HEK293 (cell line): Measurements from ENCODE around the gene SLC12A2.

Source experiments
- CTCF ChIA-PET: fragments of 350-600 bp; formaldehyde crosslinking; extraction: SDS; loops from one replicate; lab custom pipeline; 2021; ENCODE audit warnings: antibody characterized with exemption; lab: Yijun Ruan, JAX
- POLR2A ChIA-PET: fragments of 300-600 bp; formaldehyde crosslinking; extraction: SDS; loops from one replicate; lab custom pipeline; 2020; ENCODE audit warnings: antibody characterized with exemption, inconsistent platforms; lab: Yijun Ruan, JAX
- H3K27ac ChIP-seq: fragments of 200-500 bp; sonication (Bioruptor generic); 2 replicates; pipeline ENCODE4 v1.5.1; 2014; ENCODE audit warnings: low read depth, low read length, control low read depth, inconsistent platforms; ENCODE audit errors: extremely low read depth
- H3K36me3 ChIP-seq, 2 experiments: fragments of 200-500 bp in 1 of 2; sonication (Bioruptor generic) in 1 of 2; 1 replicate in 1 of 2; 2 replicates in 1 of 2; pipeline ENCODE4 v1.5.1; 2014 to 2017; ENCODE audit warnings: inconsistent platforms in 2 of 2, low read length in 2 of 2; ENCODE audit not compliant: control insufficient read depth in 2 of 2, insufficient read depth in 1 of 2
- H3K4me1 ChIP-seq: fragments of 200-500 bp; sonication (Bioruptor generic); 2 replicates; pipeline ENCODE4 v1.5.1; 2014; ENCODE audit warnings: mild to moderate bottlenecking, low read length, inconsistent platforms; ENCODE audit not compliant: control insufficient read depth, insufficient read depth
- H3K4me3 ChIP-seq: 2 replicates; pipeline ENCODE4 v1.5.1; 2011; ENCODE audit warnings: low read depth, mild to moderate bottlenecking, control low read depth, low read length, moderate library complexity
- H3K9me3 ChIP-seq: fragments of 200-500 bp; sonication (Bioruptor generic); 2 replicates; pipeline ENCODE4 v1.5.1; 2014; ENCODE audit warnings: low read depth, low read length, inconsistent platforms; ENCODE audit not compliant: control insufficient read depth, insufficient read depth
- BCL11A ChIP-seq: fragments of 450-650 bp; formaldehyde crosslinking; IDR thresholded peaks from 2 replicates; pipeline ENCODE4 v1.5.1; 2016; ENCODE audit warnings: low read depth, missing biosample characterization, missing genetic modification characterization
- HOXA7 ChIP-seq: sonication (generic); formaldehyde crosslinking; IDR thresholded peaks from 2 replicates; pipeline ENCODE4 v1.8.1; 2022; ENCODE audit warnings: missing genetic modification reagents, borderline replicate concordance
- SP2 ChIP-seq: fragments of 450-650 bp; formaldehyde crosslinking; IDR thresholded peaks from 2 replicates; pipeline ENCODE4 v1.5.1; 2016; ENCODE audit warnings: missing biosample characterization, missing genetic modification characterization
- YY1 ChIP-seq: fragments of 450-650 bp; formaldehyde crosslinking; IDR thresholded peaks from 2 replicates; pipeline ENCODE4 v1.5.1; 2018; ENCODE audit warnings: missing biosample characterization, missing genetic modification characterization
- ZFP3 ChIP-seq: fragments of 450-650 bp; formaldehyde crosslinking; IDR thresholded peaks from 2 replicates; pipeline ENCODE4 v1.5.1; 2016; ENCODE audit warnings: low read depth, missing biosample characterization, missing genetic modification characterization
- ZNF114 ChIP-seq: fragments of 450-650 bp; formaldehyde crosslinking; IDR thresholded peaks from 2 replicates; pipeline ENCODE4 v1.5.0; 2017; ENCODE audit warnings: missing biosample characterization, missing genetic modification characterization
- ZNF16 ChIP-seq: fragments of 450-650 bp; formaldehyde crosslinking; IDR thresholded peaks from 2 replicates; pipeline ENCODE4 v1.5.1; 2016; ENCODE audit warnings: low read depth, missing biosample characterization, missing genetic modification characterization
- ZNF184 ChIP-seq: fragments of 450-650 bp; IDR thresholded peaks from 2 replicates; pipeline ENCODE4 v1.5.1; 2018; ENCODE audit warnings: missing biosample characterization, mild to moderate bottlenecking, missing genetic modification characterization
- ZNF19 ChIP-seq: fragments of 450-650 bp; formaldehyde crosslinking; IDR thresholded peaks from 2 replicates; pipeline ENCODE4; 2016; ENCODE audit warnings: missing biosample characterization, missing genetic modification characterization, low read depth
- ZNF214 ChIP-seq: fragments of 450-650 bp; formaldehyde crosslinking; IDR thresholded peaks from 2 replicates; pipeline ENCODE4 v1.5.1; 2017; ENCODE audit warnings: missing biosample characterization, mild to moderate bottlenecking, missing genetic modification characterization, borderline replicate concordance
- ZNF544 ChIP-seq: fragments of 450-650 bp; formaldehyde crosslinking; IDR thresholded peaks from 2 replicates; pipeline ENCODE4 v1.5.0; 2017; ENCODE audit warnings: missing biosample characterization, missing genetic modification characterization
- ZNF76 ChIP-seq: fragments of 450-650 bp; formaldehyde crosslinking; IDR thresholded peaks from 2 replicates; pipeline ENCODE4; 2016; ENCODE audit warnings: low read depth, missing biosample characterization, missing genetic modification characterization, borderline replicate concordance
- ZNF768 ChIP-seq: fragments of 450-650 bp; formaldehyde crosslinking; IDR thresholded peaks from 2 replicates; pipeline ENCODE4 v1.5.1; 2018; ENCODE audit warnings: missing biosample characterization, mild to moderate bottlenecking, missing genetic modification characterization
- ZNF792 ChIP-seq: fragments of 450-650 bp; formaldehyde crosslinking; IDR thresholded peaks from 2 replicates; pipeline ENCODE4 v1.5.1; 2016; ENCODE audit warnings: missing biosample characterization, missing genetic modification characterization
- ZNF830 ChIP-seq: fragments of 450-650 bp; IDR thresholded peaks from 2 replicates; pipeline ENCODE4 v1.5.0; 2018; ENCODE audit warnings: missing biosample characterization, missing genetic modification characterization, low read depth, mild to moderate bottlenecking, moderate library complexity
- ZSCAN16 ChIP-seq: fragments of 450-650 bp; formaldehyde crosslinking; IDR thresholded peaks from 2 replicates; pipeline ENCODE4 v1.5.1; 2016; ENCODE audit warnings: missing biosample characterization, missing genetic modification characterization
- TF ChIP-seq, protein P1 (sequence below): fragments of 450-650 bp; formaldehyde crosslinking; IDR thresholded peaks from 2 replicates; pipeline ENCODE4 v1.5.1; 2017; ENCODE audit warnings: missing biosample characterization, missing genetic modification characterization
- TF ChIP-seq, protein P2 (sequence below): fragments of 450-650 bp; formaldehyde crosslinking; IDR thresholded peaks from 2 replicates; pipeline ENCODE4 v1.5.1; 2016; ENCODE audit warnings: missing biosample characterization, missing genetic modification characterization
- TF ChIP-seq, protein P3 (sequence below): fragments of 450-650 bp; formaldehyde crosslinking; IDR thresholded peaks from 2 replicates; pipeline ENCODE4 v1.5.0; 2017; ENCODE audit warnings: missing biosample characterization, missing genetic modification characterization, borderline replicate concordance

Gene SLC12A2

DNA sequence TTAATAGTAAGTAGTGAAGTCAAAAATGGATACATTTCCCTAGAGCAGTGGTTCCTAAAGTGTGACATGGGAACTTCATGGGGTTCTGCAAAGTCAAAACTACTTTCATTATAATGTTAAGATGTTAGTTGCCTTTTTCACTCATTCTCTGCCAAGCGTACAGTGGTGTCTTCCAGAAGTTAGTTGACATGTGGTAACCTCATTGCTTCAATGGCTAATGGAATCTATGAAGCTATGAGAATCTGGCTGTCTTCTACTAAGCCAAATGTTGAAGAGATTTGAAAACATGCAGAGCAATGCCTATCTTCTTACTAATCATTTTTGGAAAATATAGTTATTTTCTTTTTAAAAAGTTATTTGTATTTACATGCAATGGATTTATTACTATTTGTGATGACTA, 111.8 kb downstream of the SLC12A2 start:
- no peaks in the 10 kb centered on the region for H3K4me1 ChIP-seq
- H3K9me3 ChIP-seq, result no peaks in the 10 kb centered on the region
- no peaks in the 10 kb centered on the region for H3K36me3 ChIP-seq
- no peak overlapping the region for H3K27ac ChIP-seq
- no peak overlapping the region for H3K4me3 ChIP-seq
- ChIA-PET POLR2A (no interaction called here), CTCF (interaction anchor here (0.7 kb wide), 1 partner anchor 396 kb away, joined by 3 read pairs; no protein-coding TSS in a partner anchor)
- TF ChIP-seq YY1 (tag by site-specific recombination), result no peak
- TF ChIP-seq, protein P1, sequence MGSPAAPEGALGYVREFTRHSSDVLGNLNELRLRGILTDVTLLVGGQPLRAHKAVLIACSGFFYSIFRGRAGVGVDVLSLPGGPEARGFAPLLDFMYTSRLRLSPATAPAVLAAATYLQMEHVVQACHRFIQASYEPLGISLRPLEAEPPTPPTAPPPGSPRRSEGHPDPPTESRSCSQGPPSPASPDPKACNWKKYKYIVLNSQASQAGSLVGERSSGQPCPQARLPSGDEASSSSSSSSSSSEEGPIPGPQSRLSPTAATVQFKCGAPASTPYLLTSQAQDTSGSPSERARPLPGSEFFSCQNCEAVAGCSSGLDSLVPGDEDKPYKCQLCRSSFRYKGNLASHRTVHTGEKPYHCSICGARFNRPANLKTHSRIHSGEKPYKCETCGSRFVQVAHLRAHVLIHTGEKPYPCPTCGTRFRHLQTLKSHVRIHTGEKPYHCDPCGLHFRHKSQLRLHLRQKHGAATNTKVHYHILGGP, result no peak
- TF ChIP-seq, protein P2, sequence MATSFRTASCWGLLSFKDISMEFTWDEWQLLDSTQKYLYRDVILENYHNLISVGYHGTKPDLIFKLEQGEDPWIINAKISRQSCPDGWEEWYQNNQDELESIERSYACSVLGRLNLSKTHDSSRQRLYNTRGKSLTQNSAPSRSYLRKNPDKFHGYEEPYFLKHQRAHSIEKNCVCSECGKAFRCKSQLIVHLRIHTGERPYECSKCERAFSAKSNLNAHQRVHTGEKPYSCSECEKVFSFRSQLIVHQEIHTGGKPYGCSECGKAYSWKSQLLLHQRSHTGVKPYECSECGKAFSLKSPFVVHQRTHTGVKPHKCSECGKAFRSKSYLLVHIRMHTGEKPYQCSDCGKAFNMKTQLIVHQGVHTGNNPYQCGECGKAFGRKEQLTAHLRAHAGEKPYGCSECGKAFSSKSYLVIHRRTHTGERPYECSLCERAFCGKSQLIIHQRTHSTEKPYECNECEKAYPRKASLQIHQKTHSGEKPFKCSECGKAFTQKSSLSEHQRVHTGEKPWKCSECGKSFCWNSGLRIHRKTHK (tag by site-specific recombination), result no peak
- TF ChIP-seq, protein P3, sequence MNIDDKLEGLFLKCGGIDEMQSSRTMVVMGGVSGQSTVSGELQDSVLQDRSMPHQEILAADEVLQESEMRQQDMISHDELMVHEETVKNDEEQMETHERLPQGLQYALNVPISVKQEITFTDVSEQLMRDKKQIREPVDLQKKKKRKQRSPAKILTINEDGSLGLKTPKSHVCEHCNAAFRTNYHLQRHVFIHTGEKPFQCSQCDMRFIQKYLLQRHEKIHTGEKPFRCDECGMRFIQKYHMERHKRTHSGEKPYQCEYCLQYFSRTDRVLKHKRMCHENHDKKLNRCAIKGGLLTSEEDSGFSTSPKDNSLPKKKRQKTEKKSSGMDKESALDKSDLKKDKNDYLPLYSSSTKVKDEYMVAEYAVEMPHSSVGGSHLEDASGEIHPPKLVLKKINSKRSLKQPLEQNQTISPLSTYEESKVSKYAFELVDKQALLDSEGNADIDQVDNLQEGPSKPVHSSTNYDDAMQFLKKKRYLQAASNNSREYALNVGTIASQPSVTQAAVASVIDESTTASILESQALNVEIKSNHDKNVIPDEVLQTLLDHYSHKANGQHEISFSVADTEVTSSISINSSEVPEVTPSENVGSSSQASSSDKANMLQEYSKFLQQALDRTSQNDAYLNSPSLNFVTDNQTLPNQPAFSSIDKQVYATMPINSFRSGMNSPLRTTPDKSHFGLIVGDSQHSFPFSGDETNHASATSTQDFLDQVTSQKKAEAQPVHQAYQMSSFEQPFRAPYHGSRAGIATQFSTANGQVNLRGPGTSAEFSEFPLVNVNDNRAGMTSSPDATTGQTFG (tag by site-specific recombination), result no peak
- no peak for TF ChIP-seq ZNF544 (tag by site-specific recombination)
- TF ChIP-seq ZNF830 (tag by site-specific recombination), result no peak
- no peak for TF ChIP-seq ZNF16
- no peak for TF ChIP-seq HOXA7 (CRISPR knock-in tag)
- no peak for TF ChIP-seq ZNF76 (tag by site-specific recombination)
- no peak for TF ChIP-seq ZNF184 (tag by site-specific recombination)

DNA sequence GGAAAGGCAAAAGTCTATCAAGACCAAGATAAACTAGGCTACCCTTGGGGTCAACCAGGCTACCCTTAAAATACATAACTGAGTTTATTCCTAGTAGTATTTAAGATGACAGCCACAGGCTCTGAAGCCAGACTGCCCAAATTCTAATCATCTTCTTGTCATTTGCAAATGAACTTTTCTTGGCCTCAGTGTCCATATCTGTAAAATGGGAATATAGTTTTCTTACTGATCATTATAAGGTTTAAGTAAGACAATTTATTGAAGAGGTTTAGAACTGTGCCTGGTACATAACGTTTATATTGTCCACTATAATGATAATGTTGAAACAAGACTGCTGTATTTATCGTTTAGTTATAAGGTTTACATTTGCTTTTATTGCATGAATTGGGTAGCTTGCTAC, 112.5 kb downstream of the SLC12A2 start:
- CTCF ChIA-PET, result interaction anchor here (0.7 kb wide), 1 partner anchor 397 kb away, joined by 3 read pairs; no protein-coding TSS in a partner anchor
- H3K36me3 ChIP-seq, result no peaks in the 10 kb centered on the region

DNA sequence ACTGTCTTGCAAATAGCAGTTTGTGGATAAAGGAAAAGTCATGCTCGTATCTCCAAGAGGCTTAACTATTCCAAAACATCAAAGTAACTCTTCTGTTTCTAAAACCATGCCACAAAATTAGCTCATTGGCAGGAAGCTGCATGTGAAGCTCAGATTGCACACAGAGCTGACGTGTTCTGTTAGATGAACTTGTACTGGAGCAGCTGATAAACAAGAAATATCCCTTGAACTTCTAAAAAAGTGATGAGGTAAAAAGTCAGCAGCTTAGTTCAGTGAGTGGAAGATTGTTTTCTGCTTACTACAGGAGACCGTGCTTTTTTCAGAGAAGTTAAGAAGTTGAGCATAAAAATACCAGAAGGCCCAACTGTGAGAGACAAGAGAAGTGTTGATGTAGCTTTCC, 113.2 kb downstream of the SLC12A2 start:
- Histone ChIP-seq H3K9me3 (no peaks in the 10 kb centered on the region), H3K4me3 (no peak overlapping the region), H3K27ac (no peak overlapping the region), H3K4me1 (no peaks in the 10 kb centered on the region), H3K36me3 (no peaks in the 10 kb centered on the region)
- CTCF ChIA-PET, result interaction anchor here (0.7 kb wide), 1 partner anchor 26 kb away, joined by 3 read pairs; no protein-coding TSS in a partner anchor
- POLR2A ChIA-PET, result no interaction called here
- TF ChIP-seq ZNF792 (tag by site-specific recombination) (no peak), ZSCAN16 (tag by site-specific recombination) (no peak), ZFP3 (tag by site-specific recombination) (no peak), ZNF214 (tag by site-specific recombination) (no peak), ZNF19 (tag by site-specific recombination) (no peak), BCL11A (tag by site-specific recombination) (no peak), SP2 (no peak)
- TF ChIP-seq, all 188 proteins: peak for 0

More for the DNA sequence above, 112.5 kb downstream of the SLC12A2 start:
- POLR2A ChIA-PET, result no interaction called here
- TF ChIP-seq ZNF768 (tag by site-specific recombination) (no peak), ZNF19 (tag by site-specific recombination) (no peak), ZNF114 (tag by site-specific recombination) (no peak)
- TF ChIP-seq, protein P2 (tag by site-specific recombination), result no peak
- TF ChIP-seq, all 188 proteins: peak for 0
- H3K4me1 ChIP-seq, result no peaks in the 10 kb centered on the region
- no peaks in the 10 kb centered on the region for H3K9me3 ChIP-seq
- no peak overlapping the region for H3K27ac ChIP-seq
- no peak overlapping the region for H3K4me3 ChIP-seq
